ENCODE measurements around the gene ATRN.

ATRN gene

DNA sequence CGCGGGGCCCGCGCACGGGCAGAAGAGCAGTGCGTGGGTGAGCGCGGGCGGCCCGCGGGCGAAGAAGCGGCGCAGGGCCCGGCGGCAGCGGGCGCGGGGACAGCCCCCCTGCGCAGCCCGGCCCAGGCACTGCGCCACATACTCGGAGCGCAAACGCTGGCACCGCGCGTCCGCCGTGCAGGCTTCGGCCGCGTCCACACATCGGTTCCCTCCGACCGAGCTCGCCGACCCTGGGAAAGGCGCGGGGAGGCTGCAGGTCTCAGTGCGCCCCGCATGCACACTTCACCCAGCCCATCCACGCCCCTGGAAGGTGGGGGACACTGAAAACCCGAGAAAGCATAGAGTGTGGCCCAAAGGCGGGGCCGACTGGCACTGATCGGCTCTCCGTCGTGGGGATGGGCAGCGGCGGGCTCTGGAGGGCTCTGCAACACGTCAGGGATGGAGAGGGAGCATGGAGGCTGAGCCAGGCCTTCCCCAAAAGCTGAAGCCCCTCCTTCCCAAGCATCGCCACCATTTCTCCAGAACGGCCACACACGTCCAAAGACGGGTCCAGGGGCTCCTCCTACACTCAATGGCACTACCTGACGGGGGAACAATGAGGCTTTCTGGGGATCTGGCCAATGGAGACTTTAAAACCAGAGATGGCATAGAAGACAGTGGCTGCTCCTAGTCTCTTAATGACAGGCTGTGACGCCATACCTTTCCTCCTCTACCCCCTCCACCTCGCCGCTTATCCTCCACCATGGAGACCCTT is 190.4 kb downstream of the ATRN start:
- Mint-ChIP-seq H3K27me3 (peaks cover 52% of the 10 kb centered on the region), H3K9me3 (no peaks in the 10 kb centered on the region), H3K4me1 (peaks cover 20% of the 10 kb centered on the region), H3K4me3 (no peak overlapping the region), H3K27ac (ENCODE audit: low read depth) (no peak overlapping the region), H3K36me3 (ENCODE audit: insufficient read depth) (peaks cover 4% of the 10 kb centered on the region)
- ATAC-seq (replicated peaks; ENCODE audit: extremely low read depth, poor library complexity, severe bottlenecking) (no peak), DNase-seq (ENCODE audit: low spot score in 2 of 2) (no peak)

DNA sequence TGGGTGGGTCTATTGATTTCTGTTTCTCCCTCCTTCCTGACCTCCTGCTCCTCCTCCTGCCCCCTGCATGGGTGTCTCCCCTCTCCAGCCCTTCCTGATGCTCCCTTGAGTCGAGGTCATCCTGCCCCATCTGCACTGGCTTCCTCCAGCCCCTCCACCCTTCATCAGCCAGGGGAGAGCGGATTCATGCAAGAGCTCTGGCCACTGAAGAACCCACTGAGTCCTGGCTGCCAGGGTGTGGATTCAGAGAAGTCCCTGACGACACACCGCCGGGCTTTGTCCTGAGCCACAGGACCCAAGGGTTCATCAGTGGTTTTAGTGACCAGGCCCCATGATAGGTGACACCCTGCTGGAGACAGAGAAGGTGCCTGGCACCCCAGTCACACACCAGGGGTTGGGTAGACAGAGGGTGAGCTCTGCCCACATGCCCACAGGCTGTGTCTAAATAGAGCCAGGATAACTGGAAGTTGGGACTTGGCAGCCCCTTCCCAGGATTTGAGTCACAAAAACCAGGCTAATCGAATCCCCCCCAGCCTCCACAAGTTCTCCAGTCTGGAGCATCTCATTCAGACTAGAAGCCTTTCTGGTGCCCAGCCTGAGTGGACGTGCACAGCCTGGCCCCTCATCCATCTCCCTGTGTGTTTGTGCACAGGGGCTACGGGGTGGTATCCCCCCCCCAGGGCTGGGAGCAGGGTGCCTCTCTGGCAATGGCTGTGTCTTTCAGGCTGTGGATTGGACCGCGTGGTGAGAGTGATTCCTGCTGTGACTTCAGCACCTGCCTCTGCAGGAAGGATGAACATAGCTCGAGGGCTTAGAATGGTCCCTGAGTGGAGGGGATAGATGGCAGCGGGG is 191.2 kb downstream of the ATRN start:
- ATAC-seq (replicated peaks; ENCODE audit: extremely low read depth, poor library complexity, severe bottlenecking) = no peak
- H3K27ac Mint-ChIP-seq (ENCODE audit: low read depth) = no peak overlapping the region
- no peak overlapping the region for H3K4me3 Mint-ChIP-seq
- H3K36me3 Mint-ChIP-seq (ENCODE audit: insufficient read depth) = peaks cover 4% of the 10 kb centered on the region
- H3K4me1 Mint-ChIP-seq = peaks cover 27% of the 10 kb centered on the region
- peaks cover 50% of the 10 kb centered on the region for H3K27me3 Mint-ChIP-seq
- DNase-seq (ENCODE audit: low spot score in 2 of 2) = no peak
- no peaks in the 10 kb centered on the region for H3K9me3 Mint-ChIP-seq

DNA sequence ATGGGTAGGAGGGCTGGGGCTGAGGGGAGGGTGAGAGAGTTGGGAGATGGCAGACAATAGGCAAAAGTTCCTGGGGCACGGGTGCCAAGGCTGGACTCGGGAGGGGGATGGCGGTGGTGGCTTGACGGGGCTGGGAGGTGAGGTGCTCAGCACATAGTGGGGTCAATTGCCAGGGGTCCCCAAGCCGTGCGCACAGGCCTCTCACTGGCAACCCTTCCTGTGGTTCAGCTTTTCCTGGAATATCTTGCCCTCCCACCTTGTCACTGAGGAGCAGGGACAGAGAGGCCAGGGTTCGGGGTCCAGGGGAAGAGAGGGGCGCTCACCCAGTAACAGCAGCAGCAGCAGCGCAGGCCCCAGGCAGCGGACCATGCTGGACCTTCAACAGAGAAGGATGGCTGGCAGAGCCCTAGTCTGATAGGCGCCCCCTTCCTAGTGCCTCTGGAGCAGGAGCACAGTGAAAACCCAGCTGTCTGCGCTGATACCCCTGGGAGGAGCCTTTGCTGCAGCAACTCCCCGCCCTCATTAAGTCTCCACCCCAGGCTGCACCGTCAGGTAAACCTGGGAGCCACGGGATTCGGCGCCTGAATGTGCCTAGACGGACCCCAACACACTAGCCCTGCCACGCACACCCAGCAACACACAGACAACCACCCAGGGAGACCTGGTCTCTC is 192.3 kb downstream of the ATRN start, which contains the start of gene GFRA4:
Gene GFRA4 (minus strand): TSS at position 369 of the 671 bp plus-strand sequence. CDS start 0 bp downstream, at position 369.
- Mint-ChIP-seq H3K27ac (ENCODE audit: low read depth) (no peak within 1 kb of the TSS), H3K27me3 (peaks cover 48% of the 10 kb centered on the region), H3K4me3 (no peak within 1 kb of the TSS), H3K36me3 (ENCODE audit: insufficient read depth) (peaks cover 4% of the 10 kb centered on the region), H3K4me1 (peaks cover 32% of the 10 kb centered on the region), H3K9me3 (no peaks in the 10 kb centered on the region)
- DNase-seq (ENCODE audit: low spot score in 2 of 2) (no peak), ATAC-seq (replicated peaks; ENCODE audit: extremely low read depth, poor library complexity, severe bottlenecking) (no peak)

DNA sequence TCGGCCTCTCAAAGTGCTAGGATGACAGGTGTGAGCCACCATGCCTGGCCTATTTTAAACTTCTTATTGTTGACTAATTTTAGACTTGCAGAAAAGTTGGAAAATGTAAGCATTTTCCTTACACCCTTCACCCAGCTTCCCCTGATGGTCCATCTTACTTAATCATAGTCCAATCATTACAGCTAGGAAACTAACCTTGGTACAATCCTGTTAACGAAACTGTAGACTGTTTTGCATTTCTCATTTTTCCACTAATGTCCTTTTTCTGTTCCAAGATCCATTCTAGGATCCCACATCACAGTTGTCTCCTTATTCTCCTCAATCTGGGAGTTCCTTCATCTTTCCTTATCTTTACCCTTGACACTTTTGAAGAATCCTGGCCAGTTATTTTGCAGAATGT is 193.0 kb downstream of the ATRN start:
- Mint-ChIP-seq H3K4me3 (no peak overlapping the region), H3K36me3 (ENCODE audit: insufficient read depth) (peaks cover 4% of the 10 kb centered on the region), H3K27me3 (peaks cover 48% of the 10 kb centered on the region), H3K9me3 (no peaks in the 10 kb centered on the region), H3K4me1 (peaks cover 28% of the 10 kb centered on the region), H3K27ac (ENCODE audit: low read depth) (no peak overlapping the region)
- DNase-seq (ENCODE audit: low spot score in 2 of 2) (no peak), ATAC-seq (replicated peaks; ENCODE audit: extremely low read depth, poor library complexity, severe bottlenecking) (no peak)

DNA sequence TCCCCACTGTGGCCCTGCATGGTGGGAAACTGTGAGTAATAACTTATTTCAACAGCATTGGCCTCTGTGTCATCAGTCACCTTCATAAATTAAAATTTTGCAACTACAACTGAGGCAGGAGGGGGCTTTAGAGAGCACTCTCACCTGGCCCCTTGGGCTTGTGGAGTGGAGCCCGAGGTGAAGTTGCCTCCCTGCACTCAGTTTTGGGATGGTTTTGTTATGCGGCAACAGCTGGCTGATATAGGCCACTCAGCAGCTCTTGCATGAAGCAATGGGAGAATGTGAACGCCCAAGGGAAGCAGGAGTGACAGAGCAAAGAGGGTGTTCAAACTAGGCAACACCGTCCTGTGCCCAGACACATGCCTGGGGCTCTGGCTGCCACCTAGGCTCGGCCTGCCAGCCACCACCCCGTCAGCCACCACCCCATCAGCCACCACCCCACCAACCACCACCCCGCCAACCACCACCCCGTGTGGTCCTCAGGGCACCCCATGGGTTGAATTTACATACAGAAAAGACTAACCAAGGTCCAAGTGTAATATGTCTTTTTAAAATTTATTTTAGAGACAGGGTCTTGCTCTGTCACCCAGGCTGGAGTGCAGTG is 196.7 kb downstream of the ATRN start:
- H3K27ac Mint-ChIP-seq (ENCODE audit: low read depth) = no peak overlapping the region
- H3K4me3 Mint-ChIP-seq = no peak overlapping the region
- peaks cover 58% of the 10 kb centered on the region for H3K27me3 Mint-ChIP-seq
- peaks cover 29% of the 10 kb centered on the region for H3K4me1 Mint-ChIP-seq
- DNase-seq (ENCODE audit: low spot score in 2 of 2) = no peak
- peaks cover 4% of the 10 kb centered on the region for H3K36me3 Mint-ChIP-seq (ENCODE audit: insufficient read depth)
- no peak for ATAC-seq (replicated peaks; ENCODE audit: extremely low read depth, poor library complexity, severe bottlenecking)
- no peaks in the 10 kb centered on the region for H3K9me3 Mint-ChIP-seq

GRCh38 chr20:3669710-3670367 is 199.0 kb downstream of the ATRN start:
- Mint-ChIP-seq H3K27ac (ENCODE audit: low read depth) (no peak overlapping the region), H3K4me3 (no peak overlapping the region)
- ATAC-seq (replicated peaks; ENCODE audit: extremely low read depth, poor library complexity, severe bottlenecking) = no peak

GRCh38 chr20:3670511-3670910 is 199.7 kb downstream of the ATRN start:
- no peak overlapping the region for H3K4me3 Mint-ChIP-seq
- ATAC-seq (replicated peaks; ENCODE audit: extremely low read depth, poor library complexity, severe bottlenecking) = no peak

More at GRCh38 chr20:3669710-3670367, 199.0 kb downstream of the ATRN start:
- no peak for DNase-seq (ENCODE audit: low spot score in 2 of 2)
- H3K4me1 Mint-ChIP-seq = peaks cover 29% of the 10 kb centered on the region
- H3K36me3 Mint-ChIP-seq (ENCODE audit: insufficient read depth) = peaks cover 4% of the 10 kb centered on the region
- H3K27me3 Mint-ChIP-seq = peaks cover 67% of the 10 kb centered on the region
- no peaks in the 10 kb centered on the region for H3K9me3 Mint-ChIP-seq

DNA sequence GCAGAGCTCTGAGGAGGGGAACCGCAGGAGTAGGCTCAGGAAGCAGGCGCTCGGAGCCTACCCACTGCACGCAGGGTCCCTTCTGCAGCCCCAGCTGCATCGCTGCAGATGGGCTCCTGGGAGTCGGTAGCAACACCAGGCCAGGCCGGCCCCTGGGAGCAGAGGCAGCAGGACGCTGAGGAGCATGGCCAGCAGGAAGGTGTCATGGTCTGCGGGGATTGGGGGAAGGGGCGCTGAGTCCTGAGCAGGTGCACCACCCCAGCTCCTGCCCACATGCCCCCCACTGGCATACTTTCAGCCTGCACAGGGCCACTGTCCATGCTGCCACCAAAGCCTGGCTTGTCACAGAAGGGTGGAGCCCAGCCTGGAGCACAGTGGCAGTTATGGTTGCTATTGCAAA is 200.1 kb downstream of the ATRN start:
- H3K27me3 Mint-ChIP-seq = peaks cover 78% of the 10 kb centered on the region
- H3K27ac Mint-ChIP-seq (ENCODE audit: low read depth) = no peak overlapping the region
- H3K9me3 Mint-ChIP-seq = no peaks in the 10 kb centered on the region
- no peak for ATAC-seq (replicated peaks; ENCODE audit: extremely low read depth, poor library complexity, severe bottlenecking)
- no peak overlapping the region for H3K4me3 Mint-ChIP-seq
- peaks cover under 1% of the 10 kb centered on the region for H3K36me3 Mint-ChIP-seq (ENCODE audit: insufficient read depth)
- H3K4me1 Mint-ChIP-seq = peaks cover 25% of the 10 kb centered on the region
- no peak for DNase-seq (ENCODE audit: low spot score in 2 of 2)

More at GRCh38 chr20:3670511-3670910, 199.7 kb downstream of the ATRN start:
- Mint-ChIP-seq H3K4me1 (peaks cover 29% of the 10 kb centered on the region), H3K9me3 (no peaks in the 10 kb centered on the region), H3K36me3 (ENCODE audit: insufficient read depth) (peaks cover 2% of the 10 kb centered on the region), H3K27ac (ENCODE audit: low read depth) (no peak overlapping the region), H3K27me3 (peaks cover 74% of the 10 kb centered on the region)
- DNase-seq (ENCODE audit: low spot score in 2 of 2) = no peak

DNA sequence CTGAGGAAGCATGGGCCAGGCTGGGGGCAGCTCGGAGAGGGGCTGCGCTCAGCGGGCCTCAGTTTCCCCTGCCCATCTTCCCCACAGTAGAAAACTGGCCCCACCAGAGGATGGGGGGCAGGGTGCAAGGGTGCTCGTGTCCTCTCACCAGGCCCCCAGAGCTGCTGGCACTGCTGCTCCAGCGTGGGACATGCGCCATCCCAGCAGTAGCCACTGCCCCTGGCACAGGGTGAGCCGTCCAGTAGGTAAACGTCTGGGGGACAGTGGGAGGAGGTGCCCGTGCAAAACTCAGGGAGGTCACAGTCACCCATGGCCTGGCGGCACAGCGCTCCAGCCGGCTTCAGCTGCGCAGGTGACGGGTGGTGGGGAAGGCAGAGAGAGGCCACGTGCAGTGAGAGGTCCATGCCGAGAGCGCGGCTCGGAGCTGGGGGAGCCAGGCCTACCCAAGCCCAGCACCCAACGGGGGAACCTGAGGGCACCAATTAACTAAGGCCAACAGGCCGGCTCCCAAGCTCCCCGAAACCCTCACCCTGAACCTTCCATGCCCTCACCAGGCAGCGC is 201.2 kb downstream of the ATRN start:
- Mint-ChIP-seq H3K36me3 (ENCODE audit: insufficient read depth) (no peaks in the 10 kb centered on the region), H3K27me3 (peaks cover 89% of the 10 kb centered on the region), H3K27ac (ENCODE audit: low read depth) (no peak overlapping the region), H3K9me3 (no peaks in the 10 kb centered on the region), H3K4me1 (peaks cover 22% of the 10 kb centered on the region), H3K4me3 (no peak overlapping the region)
- DNase-seq (ENCODE audit: low spot score in 2 of 2) (no peak), ATAC-seq (replicated peaks; ENCODE audit: extremely low read depth, poor library complexity, severe bottlenecking) (no peak)

GRCh38 chr20:3672547-3673171 is 201.8 kb downstream of the ATRN start:
- DNase-seq (ENCODE audit: low spot score in 2 of 2) (no peak), ATAC-seq (replicated peaks; ENCODE audit: extremely low read depth, poor library complexity, severe bottlenecking) (no peak)
- no peak overlapping the region for H3K4me3 Mint-ChIP-seq
- H3K36me3 Mint-ChIP-seq (ENCODE audit: insufficient read depth) = no peaks in the 10 kb centered on the region
- peaks cover 94% of the 10 kb centered on the region for H3K27me3 Mint-ChIP-seq
- H3K4me1 Mint-ChIP-seq = peaks cover 17% of the 10 kb centered on the region
- H3K9me3 Mint-ChIP-seq = no peaks in the 10 kb centered on the region
- H3K27ac Mint-ChIP-seq (ENCODE audit: low read depth) = no peak overlapping the region

GRCh38 chr20:3673221-3674070 is 202.6 kb downstream of the ATRN start:
- Mint-ChIP-seq H3K36me3 (ENCODE audit: insufficient read depth) (no peaks in the 10 kb centered on the region), H3K27me3 (peaks cover 94% of the 10 kb centered on the region), H3K9me3 (no peaks in the 10 kb centered on the region), H3K4me1 (peaks cover 17% of the 10 kb centered on the region), H3K4me3 (no peak overlapping the region), H3K27ac (ENCODE audit: low read depth) (no peak overlapping the region)
- no peak for ATAC-seq (replicated peaks; ENCODE audit: extremely low read depth, poor library complexity, severe bottlenecking)
- DNase-seq (ENCODE audit: low spot score in 2 of 2) = no peak
